GM23248 (cell line): Measurements from ENCODE around the gene NHS. TPM values are rescaled to one million over a fixed set of nuclear protein-coding genes. Genes with fewer than 3 reads are reported as not detected.
A peak's percentile ranks its signal among the peaks of the same experiment; 100 is the strongest.

Source experiments
- DNase-seq: peaks from one replicate; pipeline ENCODE4 v3.0.0-alpha.2; 2015
- H2AFZ ChIP-seq: fragments of 200-600 bp; sonication (generic); 2 replicates; pipeline ENCODE4 v1.6.1; 2016; ENCODE audit warnings: antibody characterized with exemption
- H3F3A ChIP-seq: fragments of 200-600 bp; sonication (generic); 2 replicates; pipeline ENCODE4 v1.6.1; 2016; ENCODE audit warnings: mild to moderate bottlenecking, antibody characterized with exemption, mixed run types; ENCODE audit not compliant: insufficient read depth
- H3K27ac ChIP-seq: fragments of 200-600 bp; sonication (generic); 2 replicates; pipeline ENCODE4 v1.5.1; 2016; ENCODE audit warnings: mild to moderate bottlenecking
- H3K27me3 ChIP-seq: fragments of 200-600 bp; sonication (generic); replicated peaks from 2 replicates; pipeline ENCODE4 v1.6.1; 2016; ENCODE audit warnings: mild to moderate bottlenecking; ENCODE audit not compliant: insufficient read depth
- H3K36me3 ChIP-seq: fragments of 200-600 bp; sonication (generic); 2 replicates; pipeline ENCODE4 v1.6.1; 2016; ENCODE audit warnings: low read depth, mild to moderate bottlenecking
- H3K4me1 ChIP-seq: fragments of 200-600 bp; sonication (generic); 2 replicates; pipeline ENCODE4 v1.6.1; 2016; ENCODE audit warnings: mild to moderate bottlenecking; ENCODE audit not compliant: insufficient read depth
- H3K4me2 ChIP-seq: fragments of 200-600 bp; sonication (generic); one replicate; pipeline ENCODE4 v1.6.1; 2016; ENCODE audit warnings: mild to moderate bottlenecking; ENCODE audit not compliant: unreplicated experiment
- H3K4me3 ChIP-seq: fragments of 200-600 bp; sonication (generic); 2 replicates; pipeline ENCODE4 v1.5.1; 2016; ENCODE audit warnings: mild to moderate bottlenecking
- H3K79me2 ChIP-seq: fragments of 200-600 bp; sonication (generic); 2 replicates; pipeline ENCODE4 v1.6.1; 2016; ENCODE audit warnings: mild to moderate bottlenecking; ENCODE audit not compliant: insufficient read depth
- H3K9ac ChIP-seq: fragments of 200-600 bp; sonication (generic); 2 replicates; pipeline ENCODE4 v1.6.1; 2016; ENCODE audit warnings: mild to moderate bottlenecking
- H3K9me2 ChIP-seq: fragments of 200-600 bp; sonication (generic); 2 replicates; pipeline ENCODE4 v1.6.1; 2016; ENCODE audit warnings: mixed run types, mild to moderate bottlenecking, moderate library complexity; ENCODE audit not compliant: insufficient read depth
- H3K9me3 ChIP-seq: fragments of 200-600 bp; sonication (generic); one replicate; pipeline ENCODE4 v1.6.1; 2017; ENCODE audit warnings: low read depth
- H4K20me1 ChIP-seq: fragments of 200-600 bp; sonication (generic); 2 replicates; pipeline ENCODE4 v1.6.0; 2016; ENCODE audit not compliant: insufficient read depth
- EZH2 ChIP-seq: fragments of 200-600 bp; sonication (generic); IDR thresholded peaks from 2 replicates; pipeline ENCODE4 v1.6.1; 2018; ENCODE audit warnings: antibody characterized with exemption, mild to moderate bottlenecking; ENCODE audit not compliant: insufficient read depth, poor library complexity, severe bottlenecking
- EZH2phosphoT487 ChIP-seq: fragments of 200-600 bp; sonication (generic); IDR thresholded peaks from 2 replicates; pipeline ENCODE4 v1.6.1; 2018; ENCODE audit warnings: antibody characterized with exemption, moderate library complexity, mild to moderate bottlenecking, low read depth; ENCODE audit not compliant: insufficient read depth
- WGBS, 2 experiments: methylation state at CpG; one replicate each; pipeline ENCODE4 v1.1.6; 2015 to 2017; ENCODE audit warnings: low lambda C conversion rate in 2 of 2, low coverage in 1 of 2; ENCODE audit errors: missing lambda C conversion rate in 2 of 2; 5-methylcytosine and 5-hydroxymethylcytosine counted together
- in situ Hi-C: fragments of 300-500 bp; cut with MboI; formaldehyde crosslinking; loops from 2 replicates; pipeline ENCODE4 v1.15.0; 2020
- polyA plus RNA-seq: library from polyadenylated mRNA; unstranded; fragments of >200 nt; fragmentation: Nextera tagmentation; extraction: Ambion mirVana; gene quantifications from 2 replicates; pipeline ENCODE4 v1.2.1, GENCODE V29; 2016
- total RNA-seq: library from RNA; depleted of rRNA; stranded (reverse); fragments of >200 nt; shearing (Covaris generic); gene quantifications from 2 replicates; pipeline ENCODE4 v1.2.3, GENCODE V29; 2014

The NHS gene
- total and polyA plus RNA-seq, 2 experiments from 2014 or later: 1.0 to 5.6 TPM

GRCh38 chrX:17560385-17560784, 185.4 kb downstream of the NHS start:
- Histone ChIP-seq H3K4me2 (peak overlapping the region; percentile 51), H3K27ac (peak overlapping the region; percentile 45), H3K9ac (no peak overlapping the region), H3K79me2 (no peaks in the 10 kb centered on the region), H3K27me3 (no peaks in the 10 kb centered on the region), H3F3A (peaks cover 11% of the 10 kb centered on the region), H3K9me2 (no peaks in the 10 kb centered on the region), H3K4me1 (peaks cover 32% of the 10 kb centered on the region), H3K36me3 (no peaks in the 10 kb centered on the region), H3K9me3 (no peaks in the 10 kb centered on the region), H4K20me1 (no peaks in the 10 kb centered on the region), H2AFZ (no peak overlapping the region), H3K4me3 (no peak overlapping the region; the same call in 1 of the 2 replicates)
- no peak for TF ChIP-seq EZH2phosphoT487
- no peak for TF ChIP-seq EZH2
- DNase-seq: no peak
- WGBS, 2 experiments: 14 to 29% methylated on average over 2 of the region's 2 CpGs
- in situ Hi-C loops: no loop called here

- H3K79me2 ChIP-seq: no peaks in the 10 kb centered on the region
- no peak overlapping the region for H3K9ac ChIP-seq
- no peak overlapping the region for H3K4me2 ChIP-seq
- in situ Hi-C loops: no loop called here
- DNase-seq: no peak
- H3K9me3 ChIP-seq: no peaks in the 10 kb centered on the region
- no peak overlapping the region for H3K27ac ChIP-seq
- 94 to 100% methylated on average over 2 of the region's 2 CpGs for WGBS, 2 experiments
- peaks cover 11% of the 10 kb centered on the region for H3F3A ChIP-seq
- no peaks in the 10 kb centered on the region for H3K9me2 ChIP-seq
- peaks cover 42% of the 10 kb centered on the region for H3K4me1 ChIP-seq
- H2AFZ ChIP-seq: no peak overlapping the region
- H3K36me3 ChIP-seq: no peaks in the 10 kb centered on the region
- no peak overlapping the region for H3K4me3 ChIP-seq
- TF ChIP-seq EZH2: no peak
- no peak for TF ChIP-seq EZH2phosphoT487
- H3K27me3 ChIP-seq: no peaks in the 10 kb centered on the region
- no peaks in the 10 kb centered on the region for H4K20me1 ChIP-seq
Observed at GRCh38 chrX:17563076-17563475, 188.1 kb downstream of the NHS start.

GRCh38 chrX:17563515-17563914, 188.5 kb downstream of the NHS start:
- Histone ChIP-seq H3K36me3 (no peaks in the 10 kb centered on the region), H3K9me2 (no peaks in the 10 kb centered on the region), H3K4me2 (no peak overlapping the region), H3K9ac (no peak overlapping the region), H3F3A (peaks cover 11% of the 10 kb centered on the region), H3K79me2 (no peaks in the 10 kb centered on the region), H4K20me1 (no peaks in the 10 kb centered on the region), H3K4me1 (peaks cover 43% of the 10 kb centered on the region), H2AFZ (no peak overlapping the region), H3K4me3 (no peak overlapping the region), H3K9me3 (no peaks in the 10 kb centered on the region), H3K27me3 (no peaks in the 10 kb centered on the region), H3K27ac (no peak overlapping the region)
- TF ChIP-seq EZH2phosphoT487 (no peak), EZH2 (no peak)
- no peak for DNase-seq
- in situ Hi-C loops: no loop called here
- 42 to 48% methylated on average over 3 to 4 of the region's 4 CpGs for WGBS, 2 experiments

GRCh38 chrX:17564689-17565409, 189.8 kb downstream of the NHS start:
- Histone ChIP-seq H3K4me1 (peaks cover 36% of the 10 kb centered on the region), H3K27me3 (no peaks in the 10 kb centered on the region), H3K9me2 (no peaks in the 10 kb centered on the region), H3K9me3 (no peaks in the 10 kb centered on the region), H3K36me3 (no peaks in the 10 kb centered on the region), H3K27ac (no peak overlapping the region), H3K9ac (no peak overlapping the region), H3K79me2 (no peaks in the 10 kb centered on the region), H4K20me1 (no peaks in the 10 kb centered on the region), H3K4me2 (no peak overlapping the region), H3K4me3 (no peak overlapping the region), H3F3A (peaks cover 8% of the 10 kb centered on the region), H2AFZ (no peak overlapping the region)
- DNase-seq: peak; percentile 60
- WGBS, 2 experiments: 68 to 69% methylated on average over 7 of the region's 7 CpGs
- no peak for TF ChIP-seq EZH2phosphoT487
- TF ChIP-seq EZH2: no peak
- in situ Hi-C loops: no loop called here
